KMS-11 (cell line): ENCODE measurements around the gene CDR2L.

ENCODE experiments used
- H2AFZ ChIP-seq: fragments of 200-600 bp; sonication (generic); 2 replicates; pipeline ENCODE4 v1.6.1; 2016; ENCODE audit warnings: antibody characterized with exemption, mixed run types, low read depth
- H3K27ac ChIP-seq: fragments of 200-600 bp; sonication (generic); 2 replicates; pipeline ENCODE4 v1.6.1; 2016; ENCODE audit warnings: mild to moderate bottlenecking, mixed run types
- H3K27me3 ChIP-seq: fragments of 200-600 bp; sonication (generic); 2 replicates; pipeline ENCODE4 v1.6.1; 2017; ENCODE audit warnings: mild to moderate bottlenecking, low read depth, mixed run types, moderate library complexity; ENCODE audit not compliant: insufficient read depth
- H3K36me3 ChIP-seq: fragments of 200-600 bp; sonication (generic); 2 replicates; pipeline ENCODE4 v1.6.1; 2017; ENCODE audit warnings: mild to moderate bottlenecking, mixed run types; ENCODE audit not compliant: insufficient read depth
- H3K4me1 ChIP-seq: fragments of 200-600 bp; sonication (generic); 2 replicates; pipeline ENCODE4 v1.6.1; 2016; ENCODE audit warnings: mild to moderate bottlenecking, low read depth, mixed run types; ENCODE audit not compliant: poor library complexity, severe bottlenecking
- H3K4me2 ChIP-seq: fragments of 200-600 bp; sonication (generic); 2 replicates; pipeline ENCODE4 v1.7.0; 2016; ENCODE audit warnings: mild to moderate bottlenecking, mixed run types
- H3K4me3 ChIP-seq: fragments of 200-600 bp; sonication (generic); IDR thresholded peaks from 2 replicates; pipeline ENCODE4 v1.6.1; 2017; ENCODE audit warnings: low read depth, low read length, mixed read lengths; ENCODE audit not compliant: insufficient read depth
- H3K79me2 ChIP-seq: fragments of 200-600 bp; sonication (generic); 2 replicates; pipeline ENCODE4 v1.6.1; 2016; ENCODE audit warnings: low read depth, mixed run types; ENCODE audit not compliant: insufficient read depth
- H3K9ac ChIP-seq: fragments of 200-600 bp; sonication (generic); 2 replicates; pipeline ENCODE4 v1.6.1; 2016; ENCODE audit warnings: mild to moderate bottlenecking, mixed run types
- H4K20me1 ChIP-seq: fragments of 200-600 bp; sonication (generic); 2 replicates; pipeline ENCODE4 v1.6.1; 2016; ENCODE audit warnings: mild to moderate bottlenecking, mixed run types; ENCODE audit not compliant: insufficient read depth
- CTCF ChIP-seq: fragments of 200-600 bp; sonication (generic); conservative IDR thresholded peaks from 2 replicates; pipeline ENCODE4 v1.6.1; 2017; ENCODE audit warnings: low read depth, mild to moderate bottlenecking, antibody characterized with exemption, low read length, moderate library complexity, mixed read lengths

Gene CDR2L

GRCh38 chr17:74952431-74953133 is 34.9 kb upstream of the CDR2L start:
- no peak overlapping the region for H3K27ac ChIP-seq
- no peak overlapping the region for H3K4me3 ChIP-seq
- H3K79me2 ChIP-seq, result no peaks in the 10 kb centered on the region
- peaks cover 61% of the 10 kb centered on the region for H3K27me3 ChIP-seq
- H3K36me3 ChIP-seq, result no peaks in the 10 kb centered on the region
- H3K9ac ChIP-seq, result no peak overlapping the region
- no peak overlapping the region for H2AFZ ChIP-seq
- H3K4me1 ChIP-seq, result no peaks in the 10 kb centered on the region
- no peak overlapping the region for H3K4me2 ChIP-seq
- H4K20me1 ChIP-seq, result no peaks in the 10 kb centered on the region
- TF ChIP-seq CTCF, result no peak

GRCh38 chr17:74953134-74953687 is 34.2 kb upstream of the CDR2L start:
- Histone ChIP-seq H3K4me1 (no peaks in the 10 kb centered on the region), H3K27me3 (peaks cover 55% of the 10 kb centered on the region), H3K9ac (no peak overlapping the region), H3K36me3 (no peaks in the 10 kb centered on the region), H3K27ac (no peak overlapping the region), H3K4me2 (no peak overlapping the region), H3K79me2 (no peaks in the 10 kb centered on the region), H2AFZ (no peak overlapping the region), H4K20me1 (no peaks in the 10 kb centered on the region), H3K4me3 (no peak overlapping the region)
- no peak for TF ChIP-seq CTCF

- no peaks in the 10 kb centered on the region for H4K20me1 ChIP-seq
- H3K4me1 ChIP-seq, result no peaks in the 10 kb centered on the region
- no peak overlapping the region for H3K4me2 ChIP-seq
Observed at GRCh38 chr17:74954115-74954514, 33.3 kb upstream of the CDR2L start.

GRCh38 chr17:74954665-74955421 is 32.6 kb upstream of the CDR2L start:
- Histone ChIP-seq H3K9ac (no peak overlapping the region), H3K4me2 (no peak overlapping the region), H2AFZ (no peak overlapping the region), H4K20me1 (no peaks in the 10 kb centered on the region), H3K27ac (no peak overlapping the region), H3K27me3 (peaks cover 43% of the 10 kb centered on the region), H3K4me3 (no peak overlapping the region), H3K4me1 (no peaks in the 10 kb centered on the region), H3K36me3 (no peaks in the 10 kb centered on the region), H3K79me2 (no peaks in the 10 kb centered on the region)
- TF ChIP-seq CTCF, result no peak

More at GRCh38 chr17:74954115-74954514, 33.3 kb upstream of the CDR2L start:
- Histone ChIP-seq H3K79me2 (no peaks in the 10 kb centered on the region), H3K36me3 (no peaks in the 10 kb centered on the region), H3K27me3 (peaks cover 51% of the 10 kb centered on the region), H3K9ac (no peak overlapping the region), H3K4me3 (no peak overlapping the region), H3K27ac (no peak overlapping the region), H2AFZ (no peak overlapping the region)
- no peak for TF ChIP-seq CTCF
